ENCODE results near the gene FSTL5.

GRCh38 chr4:161907590-161907955, 256.2 kb downstream of the FSTL5 start:
- TF ChIP-seq POLR2A (IDR thresholded peaks at IDR 0.05; ENCODE audit: low read depth, low read length) (no peak), YBX1 (IDR thresholded peaks at IDR 0.05) (no peak), ATF3 (IDR thresholded peaks at IDR 0.05; ENCODE audit: borderline replicate concordance, extremely low read depth, low read depth, low read length) (no peak), FOXM1 (IDR thresholded peaks at IDR 0.05; ENCODE audit: low read depth, low read length) (no peak), EZH2 (IDR thresholded peaks at IDR 0.05; ENCODE audit: borderline replicate concordance, control insufficient read depth, low read depth, low read length) (no peak), CTCF (IDR thresholded peaks at IDR 0.05 in 2 of 3, conservative IDR thresholded peaks at IDR 0.05 in 1 of 3; ENCODE audit: control insufficient read depth in 2 of 3, extremely low read depth in 1 of 3, insufficient read depth in 1 of 3, low read depth in 3 of 3, low read length in 3 of 3) (no peak), POLR2AphosphoS5 (IDR thresholded peaks at IDR 0.05; ENCODE audit: low read length) (no peak), CHD2 (IDR thresholded peaks at IDR 0.05; ENCODE audit: borderline replicate concordance, low read depth, low read length) (no peak), SMARCA5 (IDR thresholded peaks at IDR 0.05) (no peak), DPF2 (IDR thresholded peaks at IDR 0.05) (no peak), CHD1 (IDR thresholded peaks at IDR 0.05; ENCODE audit: low read depth, low read length) (no peak)

Measured in GM12878 (cell line).